Measurements from ENCODE around the gene ANTXR1.

The ANTXR1 gene

DNA sequence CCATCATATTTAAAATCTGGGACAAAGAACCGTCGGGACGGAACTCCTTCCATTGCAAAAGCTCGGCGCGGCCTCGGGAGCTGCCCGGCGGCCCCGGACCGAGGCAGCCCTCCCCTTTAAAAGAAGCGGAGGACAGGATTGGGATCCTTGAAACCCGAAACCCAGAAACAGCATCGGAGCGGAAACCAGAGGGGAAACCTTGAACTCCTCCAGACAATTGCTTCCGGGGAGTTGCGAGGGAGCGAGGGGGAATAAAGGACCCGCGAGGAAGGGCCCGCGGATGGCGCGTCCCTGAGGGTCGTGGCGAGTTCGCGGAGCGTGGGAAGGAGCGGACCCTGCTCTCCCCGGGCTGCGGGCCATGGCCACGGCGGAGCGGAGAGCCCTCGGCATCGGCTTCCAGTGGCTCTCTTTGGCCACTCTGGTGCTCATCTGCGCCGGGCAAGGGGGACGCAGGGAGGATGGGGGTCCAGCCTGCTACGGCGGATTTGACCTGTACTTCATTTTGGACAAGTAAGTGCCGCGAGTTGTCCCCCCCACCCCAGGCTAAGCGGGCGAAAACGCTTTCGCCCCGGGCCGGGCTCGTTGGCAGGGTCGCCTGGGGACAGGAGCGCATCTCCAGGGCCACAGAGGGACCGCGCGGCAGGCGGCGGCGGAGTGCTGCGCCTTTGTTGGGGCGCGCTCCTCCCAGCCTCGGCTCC lies at the start of gene ANTXR1:
TSS of gene ANTXR1 (plus strand) at position 38 of the 698 bp plus-strand sequence. CDS start at position 359, 321 bp downstream.
- DNase-seq = no peak

DNA sequence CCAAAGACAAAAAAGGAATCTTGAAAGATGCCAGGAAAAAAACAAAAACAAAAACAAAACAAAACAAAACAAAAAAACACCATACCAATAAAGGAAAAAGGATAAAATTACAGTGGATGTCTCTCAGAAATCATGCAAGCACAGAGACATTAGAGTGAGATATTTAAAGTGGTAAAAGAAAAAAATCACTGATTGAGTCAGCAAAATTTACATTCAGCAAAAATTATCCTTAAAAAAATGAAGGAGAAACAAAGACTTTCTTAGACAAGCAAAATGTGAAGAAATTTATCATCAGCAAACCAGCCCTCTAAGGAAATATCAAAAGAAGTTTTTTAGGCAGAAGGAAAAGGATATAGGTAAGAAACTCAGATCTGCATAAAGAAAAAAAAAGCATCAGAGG lies 48.7 kb upstream of the ANTXR1 start:
- no peak for DNase-seq

DNA sequence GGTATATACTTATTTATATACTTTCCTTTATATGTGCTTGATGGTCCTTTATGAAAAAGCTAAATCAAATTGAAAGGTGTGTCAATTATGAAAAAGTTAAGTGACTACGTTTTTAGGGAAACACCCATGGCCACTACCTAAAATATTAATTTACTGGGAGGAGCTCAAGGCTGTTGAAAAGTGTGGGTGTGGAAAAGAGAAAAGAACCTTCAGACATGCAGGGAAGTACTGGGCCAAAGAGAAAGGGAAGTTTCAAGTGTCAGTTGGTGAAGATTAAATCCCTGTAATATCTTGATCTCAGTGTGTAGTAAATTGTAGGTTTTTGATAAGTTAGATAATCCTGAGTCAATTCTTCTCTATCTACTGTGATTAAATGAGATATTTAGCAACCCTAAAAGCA lies 44.8 kb upstream of the ANTXR1 start:
- no peak for DNase-seq

DNA sequence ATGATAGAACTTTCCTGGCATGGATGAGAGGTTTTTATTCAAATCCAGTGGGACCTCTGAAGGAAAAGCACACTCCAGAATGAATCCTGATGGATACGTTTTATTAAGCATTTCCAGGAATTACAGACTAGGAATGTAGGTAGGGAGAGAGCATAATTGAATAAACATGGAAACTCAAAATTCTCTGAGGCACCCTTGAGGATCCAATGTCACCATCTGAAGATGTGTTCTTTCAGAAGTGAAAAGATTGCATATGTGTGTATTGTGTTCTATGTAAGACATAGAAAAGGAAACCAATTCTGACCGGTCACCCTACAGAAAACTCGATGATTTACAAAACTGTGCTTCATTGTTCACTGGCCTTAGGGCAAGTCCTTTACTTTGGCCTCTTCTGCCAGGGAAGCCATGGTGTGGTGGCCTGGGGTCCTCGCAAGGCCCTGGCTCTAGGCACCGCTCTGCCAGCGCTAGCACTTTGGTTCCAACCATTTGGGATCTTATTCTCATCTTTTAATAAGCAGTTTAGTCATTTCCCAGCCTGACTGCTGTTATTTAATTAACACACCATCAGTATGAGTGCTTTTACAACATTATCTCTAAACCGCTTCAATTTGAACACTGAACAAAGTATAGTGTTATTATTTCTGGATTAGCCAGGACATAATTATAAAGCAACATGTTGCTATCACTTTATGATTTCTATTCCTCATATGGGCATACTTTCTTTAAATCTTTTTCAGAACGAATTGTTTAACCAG lies 43.1 kb upstream of the ANTXR1 start:
- no peak for DNase-seq

DNA sequence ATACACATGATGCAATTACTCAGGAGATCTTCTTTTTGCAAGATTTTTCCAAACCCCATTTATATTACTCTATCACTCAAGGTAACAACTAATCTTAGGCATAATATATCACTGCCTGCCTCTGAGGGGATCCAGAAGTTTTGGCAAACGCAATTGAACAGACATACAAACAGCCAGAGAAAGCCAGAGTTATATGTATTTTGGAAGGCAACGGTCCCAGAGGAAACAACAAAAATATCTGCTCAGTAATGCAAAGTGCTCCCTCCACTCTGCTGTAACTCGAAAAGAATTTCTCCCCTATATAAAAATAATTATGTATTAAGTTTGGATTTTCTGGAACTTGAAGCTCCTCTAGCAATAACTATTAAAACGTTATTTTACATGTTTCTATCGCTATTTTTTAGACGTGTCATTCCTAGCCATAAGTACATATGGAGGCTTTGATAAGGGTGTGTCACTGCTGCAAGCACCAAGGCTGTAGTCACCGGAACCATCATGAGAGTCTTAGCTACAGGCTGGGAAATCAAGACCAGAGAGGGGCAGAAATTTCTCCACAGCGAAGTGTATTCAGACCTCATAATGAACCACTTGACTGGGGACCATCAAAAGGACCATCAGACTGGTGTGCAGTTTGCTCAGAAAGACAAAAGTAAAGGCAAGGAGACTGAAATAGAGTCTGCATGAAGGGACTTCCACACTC lies 42.3 kb upstream of the ANTXR1 start:
- no peak for DNase-seq

DNA sequence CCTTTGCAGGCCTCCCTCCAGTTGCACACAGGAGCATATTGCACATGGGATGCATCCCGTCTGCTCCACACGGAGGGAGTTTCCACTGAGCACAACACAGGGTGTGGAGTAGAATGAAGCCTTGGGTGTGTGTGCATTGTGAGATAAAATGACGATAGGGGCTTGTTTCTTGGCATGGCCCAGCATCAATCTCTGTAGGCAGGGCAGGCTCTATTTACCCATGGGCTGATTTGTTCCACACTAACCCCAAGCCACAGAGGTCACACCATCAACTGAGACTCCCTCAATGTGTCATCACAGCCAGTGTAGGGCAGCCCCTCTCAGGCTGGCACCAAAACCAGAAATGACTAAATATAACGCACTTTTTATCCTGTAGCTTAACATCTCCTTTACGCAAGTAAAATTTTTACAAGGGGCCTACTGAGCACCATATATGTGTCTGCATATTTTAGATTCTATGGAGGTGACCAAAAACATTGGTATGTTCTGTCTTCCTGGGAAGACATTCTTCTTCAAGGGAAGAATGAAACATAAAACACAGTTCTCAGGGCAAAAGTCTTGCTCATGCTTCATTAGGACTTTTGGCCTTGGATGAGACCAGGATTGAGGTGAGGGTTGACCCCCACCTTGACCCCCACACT lies 41.3 kb upstream of the ANTXR1 start:
- DNase-seq = no peak

DNA sequence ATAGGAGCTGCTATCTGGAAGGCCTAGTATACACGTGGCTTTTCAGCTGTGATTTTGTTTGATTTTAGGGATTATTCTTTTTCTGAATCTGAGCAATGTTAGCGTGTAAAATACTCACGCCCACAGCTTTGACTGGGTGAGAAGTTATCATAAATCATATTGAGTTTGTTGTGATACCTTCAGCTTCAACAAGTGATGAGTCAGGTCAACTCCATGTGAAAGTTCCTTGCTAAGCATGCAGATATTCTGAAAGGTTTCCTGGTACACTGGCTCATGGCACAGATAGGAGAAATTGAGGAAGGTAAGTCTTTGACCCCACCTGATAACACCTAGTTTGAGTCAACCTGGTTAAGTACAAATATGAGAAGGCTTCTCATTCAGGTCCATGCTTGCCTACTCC lies 38.7 kb upstream of the ANTXR1 start, which contains the start of gene GKN1:
TSS of gene GKN1 (plus strand) at position 386 of the 400 bp plus-strand sequence. CDS start 42 bp downstream, outside the sequence.
- DNase-seq = no peak

DNA sequence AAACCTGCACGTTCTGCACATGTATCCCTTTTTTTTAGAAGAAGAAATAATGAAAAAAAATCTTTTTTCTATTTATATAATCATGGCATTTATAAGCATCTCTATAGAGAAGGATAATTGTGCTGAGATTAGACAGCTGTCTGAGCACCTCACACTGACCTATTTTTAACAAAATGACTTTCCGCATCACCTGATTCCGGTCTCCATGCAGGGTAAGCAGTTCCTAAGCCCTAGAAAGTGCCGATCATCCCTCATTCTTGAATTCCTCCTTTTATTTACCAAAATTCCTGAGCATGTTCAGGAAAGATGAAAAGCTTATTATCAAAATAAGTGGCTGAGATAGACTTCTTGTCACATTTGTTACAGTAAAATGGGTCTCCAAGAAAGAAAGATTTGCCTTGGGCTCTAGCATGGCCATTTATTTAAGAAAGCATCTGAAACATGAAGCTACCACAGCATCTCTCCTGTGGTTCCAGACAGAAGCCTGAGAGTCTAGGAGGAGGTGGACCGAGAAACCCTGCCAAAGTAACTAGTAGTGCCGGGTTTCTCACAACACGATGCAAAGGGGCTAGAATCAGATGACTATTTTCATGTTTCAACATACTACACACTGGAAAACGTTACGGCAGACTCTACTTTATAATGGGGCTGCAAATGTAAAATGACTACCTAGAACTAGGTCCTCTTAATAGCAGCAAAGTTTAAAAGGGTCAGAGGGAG lies 37.9 kb upstream of the ANTXR1 start:
- DNase-seq = no peak

DNA sequence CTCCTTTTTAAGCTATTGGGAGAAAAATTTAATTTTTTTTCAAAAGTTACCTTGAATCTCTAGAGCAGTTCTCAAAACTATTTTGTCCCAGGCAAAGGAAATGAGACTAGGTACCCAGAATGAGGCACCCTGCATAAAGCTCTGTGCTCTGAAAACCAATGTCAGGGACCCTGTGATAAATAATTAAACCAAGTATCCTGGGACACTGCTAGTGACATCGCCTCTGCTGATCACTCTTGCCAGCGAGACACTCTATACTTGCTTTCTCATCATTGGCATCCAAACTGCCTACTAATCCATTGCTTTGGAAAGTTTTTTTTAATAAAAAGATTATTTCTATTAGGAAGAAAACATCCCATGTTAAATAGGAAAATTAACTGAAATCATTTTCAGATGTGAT lies 37.1 kb upstream of the ANTXR1 start:
- no peak for DNase-seq

DNA sequence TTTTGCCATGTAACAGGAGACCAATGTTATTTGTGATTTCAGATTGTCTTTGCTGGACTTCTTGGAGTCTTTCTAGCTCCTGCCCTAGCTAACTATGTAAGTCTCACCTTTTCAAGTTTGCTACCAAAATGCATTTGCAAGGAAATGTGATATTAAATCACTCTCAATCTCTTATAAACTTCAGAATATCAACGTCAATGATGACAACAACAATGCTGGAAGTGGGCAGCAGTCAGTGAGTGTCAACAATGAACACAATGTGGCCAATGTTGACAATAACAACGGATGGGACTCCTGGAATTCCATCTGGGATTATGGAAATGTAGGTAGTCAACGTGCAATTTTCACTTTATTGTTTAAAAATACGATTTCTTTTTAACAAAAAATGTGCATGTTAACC lies 35.5 kb upstream of the ANTXR1 start:
- DNase-seq = no peak

DNA sequence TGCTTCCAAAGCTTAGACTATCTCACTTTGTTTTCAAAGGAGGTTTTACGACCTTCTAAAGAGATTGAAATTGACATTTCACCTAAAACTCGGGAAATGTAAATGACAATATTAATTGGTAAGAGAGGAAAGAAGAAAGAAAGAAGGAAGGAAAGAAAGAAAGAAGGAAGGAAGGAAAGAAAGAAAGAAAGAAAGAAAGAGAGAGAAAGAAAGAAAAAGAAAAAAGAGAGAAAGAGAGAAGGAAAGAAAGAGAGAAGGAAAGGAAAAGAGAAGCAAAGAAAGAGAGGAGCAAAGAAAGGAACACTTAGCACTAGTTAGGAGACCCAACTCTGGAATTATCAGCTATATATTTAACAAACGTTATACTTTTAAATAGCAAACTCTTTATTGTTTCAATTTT lies 34.9 kb upstream of the ANTXR1 start:
- DNase-seq = no peak

DNA sequence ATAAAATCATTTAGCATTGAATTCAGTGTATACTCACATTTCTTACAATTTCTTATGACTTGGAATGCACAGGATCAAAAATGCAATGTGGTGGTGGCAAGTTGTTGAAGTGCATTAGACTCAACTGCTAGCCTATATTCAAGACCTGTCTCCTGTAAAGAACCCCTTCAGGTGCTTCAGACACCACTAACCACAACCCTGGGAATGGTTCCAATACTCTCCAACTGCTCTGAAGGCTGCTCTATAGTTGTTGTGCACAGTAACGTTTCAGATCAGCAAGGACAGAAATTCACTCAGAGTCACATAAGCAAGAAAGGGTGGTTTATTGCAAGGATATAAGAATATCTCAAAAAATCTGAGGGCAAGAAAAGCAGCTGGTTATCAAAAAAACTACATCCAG lies 32.0 kb upstream of the ANTXR1 start:
- DNase-seq = no peak

DNA sequence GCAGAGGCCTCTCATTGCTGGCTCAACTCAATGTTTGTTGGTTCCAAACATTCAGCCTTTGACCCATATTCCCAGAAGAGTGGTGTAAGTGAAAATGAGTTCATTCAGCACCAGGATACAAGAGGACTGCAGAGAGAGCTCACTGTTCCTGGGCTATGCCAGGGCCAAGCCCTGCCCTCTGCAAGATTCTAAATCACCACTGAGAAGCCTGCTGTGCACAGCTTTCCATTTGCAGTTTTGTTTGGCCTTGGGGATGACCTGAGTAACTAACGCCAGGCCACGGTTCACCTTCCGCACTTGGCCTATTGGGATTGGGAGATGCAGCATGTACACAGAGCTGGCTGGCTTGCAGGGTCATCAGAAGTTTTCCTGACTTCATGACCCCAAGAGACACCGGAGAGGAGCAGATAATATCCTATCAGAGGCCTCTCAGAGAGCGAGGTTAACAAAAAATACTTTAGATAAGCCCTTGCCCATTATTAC lies 25.9 kb upstream of the ANTXR1 start:
- DNase-seq = no peak

DNA sequence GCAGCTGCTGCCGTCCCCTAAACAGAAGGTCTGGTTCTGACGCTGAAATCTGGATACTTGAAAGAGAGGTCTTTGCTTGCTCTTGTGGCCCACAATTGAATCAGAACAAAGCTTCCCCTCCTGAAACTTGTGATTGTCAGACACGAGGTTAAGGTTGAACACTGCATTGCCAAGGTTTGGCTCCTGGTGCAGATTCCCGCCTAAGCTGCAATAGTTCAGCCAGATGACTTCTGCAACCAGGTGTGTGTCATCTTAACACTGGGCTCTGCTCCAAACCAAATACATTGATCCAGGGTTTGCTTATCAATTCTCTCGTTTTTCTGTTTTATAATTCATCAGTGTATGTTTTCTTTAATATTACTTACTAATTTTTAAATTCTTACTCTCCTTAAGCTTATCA lies 23.9 kb upstream of the ANTXR1 start:
- no peak for DNase-seq

DNA sequence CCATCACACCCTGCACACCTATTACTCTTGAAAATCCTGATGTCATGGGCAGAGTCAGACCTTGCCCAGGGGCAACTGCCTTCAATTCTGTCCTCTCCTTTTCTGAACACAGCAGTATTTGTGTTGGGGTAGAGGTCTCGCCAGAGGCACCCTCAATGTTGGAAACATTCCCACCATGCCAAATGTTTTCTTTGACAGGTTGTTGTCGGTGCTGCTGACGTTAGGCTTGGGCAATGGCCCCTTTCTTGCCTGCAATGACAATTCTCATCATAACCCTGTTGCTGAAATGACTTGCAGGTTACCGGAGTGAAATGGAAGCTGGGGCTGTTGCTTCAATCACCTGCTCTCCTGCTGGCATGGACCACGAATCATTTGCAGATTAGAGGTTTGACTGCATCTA lies 20.6 kb upstream of the ANTXR1 start:
- no peak for DNase-seq

DNA sequence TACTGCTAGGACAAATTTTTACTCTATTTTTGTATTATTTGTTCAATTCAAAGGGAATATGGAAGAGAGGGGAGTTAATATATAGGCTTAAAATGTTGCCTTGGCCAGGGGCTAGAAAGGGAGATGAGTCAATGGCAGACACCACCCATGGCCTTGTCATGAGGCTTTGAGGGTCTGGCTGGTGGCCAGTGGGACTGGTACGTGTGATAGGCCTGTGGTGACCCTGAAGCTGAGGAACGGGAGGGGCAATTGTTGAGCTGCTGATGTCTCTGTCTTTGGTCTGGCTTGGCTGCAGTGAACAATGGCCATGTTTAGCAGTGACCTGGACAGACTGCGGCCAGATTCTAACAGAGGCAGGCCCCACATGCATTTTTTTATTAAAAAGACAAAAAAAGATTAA lies 20.0 kb upstream of the ANTXR1 start:
- no peak for DNase-seq

DNA sequence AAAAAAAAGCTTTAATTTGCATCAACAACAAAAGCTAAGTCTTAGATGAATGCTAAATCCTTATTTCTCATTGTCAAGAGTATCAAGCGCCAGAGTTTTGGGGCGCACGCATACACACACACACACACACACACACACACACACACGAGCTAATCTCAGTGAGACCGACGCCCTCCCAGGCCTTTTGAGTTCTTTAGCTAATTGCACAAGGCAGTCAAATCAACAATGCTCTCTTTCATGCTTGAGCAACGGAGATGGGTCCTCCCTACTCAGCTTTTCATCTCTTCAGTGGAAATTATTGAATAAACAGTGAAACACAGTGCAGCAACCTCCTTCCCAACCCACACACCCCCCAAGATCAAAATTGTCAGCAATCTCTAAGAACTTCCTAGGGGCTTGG lies 19.3 kb upstream of the ANTXR1 start:
- no peak for DNase-seq

DNA sequence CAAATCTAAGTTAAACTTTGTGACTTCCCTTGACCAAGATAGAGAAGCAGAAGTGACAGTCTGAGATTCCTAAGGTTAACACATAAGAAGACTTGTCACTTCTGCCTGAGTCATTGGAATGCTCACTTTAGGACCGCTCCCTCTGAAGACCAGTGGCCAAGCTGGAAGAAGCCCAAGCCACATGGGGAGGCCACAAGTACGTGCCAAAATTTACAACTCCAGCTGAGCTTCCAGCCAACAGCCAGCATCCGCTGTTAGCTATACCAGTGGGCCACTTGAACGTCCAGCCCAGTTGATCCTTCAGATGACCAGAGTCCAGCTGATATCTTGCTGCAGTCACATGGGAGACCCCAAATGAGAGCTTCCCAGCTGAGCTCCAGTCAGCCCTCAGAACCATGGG lies 18.1 kb upstream of the ANTXR1 start:
- DNase-seq = no peak

DNA sequence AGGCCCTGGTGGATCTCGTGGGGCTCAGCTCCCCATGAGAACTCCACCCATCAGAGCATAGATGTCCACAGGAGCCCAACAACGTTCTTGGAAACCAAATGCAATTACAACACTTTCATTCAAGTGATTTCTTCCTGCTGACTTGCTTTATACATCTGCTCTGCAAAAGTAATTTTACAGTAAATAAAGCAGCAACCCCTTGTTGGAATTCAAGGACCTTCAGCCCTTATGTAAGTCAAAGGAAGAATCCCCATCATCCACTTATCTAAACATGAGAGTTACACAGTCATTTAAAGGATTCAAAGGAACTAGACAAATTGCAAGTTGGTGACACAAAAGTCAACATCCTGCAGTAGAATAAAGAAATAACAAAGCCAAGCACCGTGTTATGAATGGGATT lies 17.1 kb upstream of the ANTXR1 start:
- no peak for DNase-seq

DNA sequence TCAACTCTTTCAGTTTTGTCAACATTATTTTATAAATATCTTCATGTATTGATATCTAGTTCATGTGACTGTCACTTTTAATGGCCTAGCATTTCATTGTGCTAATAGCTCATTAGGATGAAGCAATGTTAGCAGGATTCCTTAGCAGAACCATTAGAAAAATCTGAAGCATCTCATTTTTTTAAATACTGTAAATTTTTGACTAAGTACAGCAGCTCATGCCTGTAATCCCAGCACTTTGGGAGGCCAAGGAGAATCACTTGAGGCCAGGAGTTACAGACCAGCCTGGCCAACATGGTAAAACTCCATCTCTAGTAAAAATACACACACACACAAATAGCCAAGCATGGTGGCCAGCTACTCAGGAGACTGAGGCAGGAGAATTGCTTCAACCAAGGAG lies 15.6 kb upstream of the ANTXR1 start:
- no peak for DNase-seq

DNA sequence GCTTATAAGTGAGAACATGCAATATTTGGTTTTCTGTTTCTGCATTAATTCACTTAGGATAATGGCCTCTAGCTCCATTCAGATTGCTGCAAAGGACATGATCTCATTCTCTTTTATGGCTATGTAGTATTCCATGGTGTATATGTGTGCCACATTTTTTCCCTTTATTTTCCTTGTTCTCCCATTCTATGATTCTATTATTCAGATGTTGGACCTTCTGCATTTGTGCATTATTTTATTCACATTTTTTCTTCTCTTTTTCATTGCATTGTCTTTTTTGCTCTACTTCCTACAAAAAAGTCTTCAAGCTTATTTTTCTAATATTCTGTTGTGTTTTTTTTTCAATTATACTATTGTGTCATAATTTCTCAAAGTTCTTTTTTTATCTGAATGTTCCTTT lies 11.1 kb upstream of the ANTXR1 start:
- no peak for DNase-seq

DNA sequence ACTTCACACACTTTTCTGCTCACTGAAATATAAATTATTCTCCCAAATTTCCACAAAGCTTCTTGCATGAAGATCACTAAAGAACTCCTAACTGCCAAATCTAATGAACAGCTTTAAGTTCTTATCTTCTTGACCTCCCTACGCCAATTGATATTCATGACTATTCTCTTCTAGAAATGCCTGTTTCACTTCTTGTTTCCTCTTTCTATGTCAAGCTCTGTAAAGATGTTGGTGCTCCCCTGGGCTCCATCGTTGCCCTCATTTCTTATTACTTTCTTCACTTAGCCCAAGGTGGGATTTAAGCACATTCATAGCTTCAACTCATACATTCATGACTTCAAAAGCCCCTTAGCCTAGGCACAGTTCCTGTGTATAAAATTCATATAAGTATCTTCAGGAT lies 9.2 kb upstream of the ANTXR1 start:
- no peak for DNase-seq

DNA sequence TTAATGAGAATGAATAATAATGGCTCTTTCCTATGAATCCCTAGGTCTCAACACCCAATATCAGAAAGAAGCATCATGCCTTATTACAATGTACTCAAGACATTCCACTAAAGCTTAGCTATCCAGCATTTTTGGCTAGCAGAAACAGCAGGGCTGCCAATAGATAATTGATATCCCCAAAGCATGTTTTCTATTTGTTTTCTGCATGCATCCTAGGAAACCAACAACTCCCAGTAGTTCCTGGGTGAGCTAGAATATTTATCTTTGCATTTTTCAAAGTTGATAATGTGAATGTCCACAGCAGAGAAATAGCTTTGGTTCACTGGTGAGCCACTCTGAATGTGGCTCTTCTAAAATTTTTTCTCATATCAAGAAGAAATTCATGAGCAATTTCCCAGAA lies 5.8 kb upstream of the ANTXR1 start:
- no peak for DNase-seq
